Right hindlimb (tissue), 1 donor: ENCODE measurements around the gene SLC43A2.
A peak's percentile ranks its signal among the peaks of the same experiment; 100 is the strongest.
"Not testable (repeated sequence)": the region's sequence is repeated elsewhere in the genome, so short reads cannot be mapped to it uniquely, and the experiment has no call there.

Experiments used
- DNase-seq: peaks from one replicate; pipeline ENCODE4 v3.0.0-alpha.2; 2018

The SLC43A2 gene

GRCh38 chr17:1532836-1533602 lies 95.6 kb downstream of the SLC43A2 start:
- no peak for DNase-seq

DNA sequence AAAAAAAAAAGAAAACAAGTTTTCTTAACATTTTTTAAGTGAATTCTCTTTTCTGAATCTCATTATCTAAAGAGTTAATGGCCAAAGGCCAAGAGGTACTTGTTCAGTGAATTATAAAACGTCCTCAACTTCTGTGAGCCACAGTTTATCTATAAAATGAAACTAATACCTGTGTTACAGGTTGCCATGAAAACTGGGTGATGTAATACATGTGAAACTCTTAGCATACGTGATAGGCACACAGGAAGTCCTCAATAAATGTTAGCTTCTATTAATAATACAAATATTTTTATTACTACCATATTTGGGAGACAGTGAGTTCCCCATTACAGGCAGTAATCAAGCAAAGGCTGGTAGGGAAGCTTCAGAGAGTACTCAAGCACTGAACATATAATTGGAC lies 98.8 kb downstream of the SLC43A2 start:
- DNase-seq = no peak

DNA sequence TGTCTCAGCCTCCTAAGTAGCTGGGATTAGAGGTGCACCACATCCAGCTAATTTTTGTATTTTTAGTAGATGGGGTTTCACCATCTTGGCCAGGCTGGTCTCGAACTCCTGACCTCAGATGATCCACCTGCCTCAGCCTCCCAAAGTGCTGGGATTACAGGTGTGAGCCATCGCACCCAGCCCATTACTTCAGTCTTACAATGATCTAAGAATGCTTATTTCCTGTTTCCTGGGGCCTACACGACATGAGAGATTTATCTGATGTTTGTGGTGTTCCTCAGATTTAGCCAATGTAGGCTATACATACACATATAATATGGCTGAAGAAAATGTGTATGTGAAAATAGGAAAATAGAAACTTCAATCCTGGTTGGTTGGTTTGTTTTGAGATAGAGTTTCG lies 101.8 kb downstream of the SLC43A2 start:
- not testable (repeated sequence) for DNase-seq

DNA sequence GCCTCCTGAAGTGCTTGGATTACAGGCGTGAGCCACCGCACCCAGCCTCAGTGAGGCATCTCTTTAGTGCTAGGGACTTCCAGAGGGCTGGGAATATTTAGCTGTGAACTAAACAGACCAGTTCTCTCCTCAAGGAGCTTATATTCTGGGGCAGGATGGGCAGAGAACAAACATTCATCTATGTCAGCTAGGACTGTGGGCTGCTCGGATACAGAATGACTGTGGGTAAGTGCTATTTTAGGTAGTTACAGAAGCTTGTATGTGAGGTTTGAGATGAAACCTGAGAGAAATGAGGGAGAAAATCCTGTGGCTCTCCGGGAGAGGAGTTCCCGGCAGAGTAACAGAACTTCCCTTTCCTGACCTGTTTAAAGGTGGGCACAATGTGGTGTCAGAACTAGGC lies 106.0 kb downstream of the SLC43A2 start:
- DNase-seq = no peak

DNA sequence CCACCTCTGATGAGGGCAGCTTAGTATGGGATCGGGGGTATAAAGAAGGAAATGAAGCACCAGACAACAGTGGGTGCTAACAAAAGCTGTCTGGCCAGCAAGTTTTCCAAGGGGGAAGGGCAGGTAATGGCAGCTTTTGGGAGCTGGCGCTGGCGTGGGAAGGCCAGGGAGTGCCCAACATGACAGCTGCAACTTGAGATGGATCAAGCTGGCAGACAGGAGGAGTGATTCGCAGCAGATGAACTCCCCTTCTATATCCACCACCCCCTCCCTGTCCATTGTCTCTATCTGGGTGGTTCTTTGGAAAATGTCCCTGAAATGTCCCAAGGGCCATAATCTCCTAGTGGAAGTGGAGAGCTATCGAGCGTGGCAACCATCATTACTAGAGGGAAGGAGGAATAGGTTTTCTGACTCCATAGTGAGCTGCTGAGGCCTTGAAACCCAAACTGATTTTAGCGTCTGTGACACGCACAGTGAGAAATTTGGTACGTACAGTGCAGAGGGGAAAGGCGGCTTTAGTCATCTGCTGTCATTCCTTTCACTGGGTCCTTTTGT lies 107.5 kb downstream of the SLC43A2 start:
- peak; percentile 70 for DNase-seq

- DNase-seq = no peak
These were observed 109.0 kb downstream of the SLC43A2 start for GRCh38 chr17:1519678-1520077.
